PC-3 (cell line): ENCODE results near the gene CKAP5.

Source experiments
- EZH2 ChIP-seq: fragments of 300-600 bp; sonication (generic); IDR thresholded peaks from one replicate; pipeline ENCODE4 v1.6.1; 2017; ENCODE audit warnings: antibody characterized with exemption, mild to moderate bottlenecking, low read length; ENCODE audit not compliant: unreplicated experiment
- EZH2phosphoT487 ChIP-seq: fragments of 300-600 bp; sonication (generic); IDR thresholded peaks from 2 replicates; pipeline ENCODE4 v1.6.1; 2018; ENCODE audit warnings: mild to moderate bottlenecking, antibody characterized with exemption, low read length, borderline replicate concordance
- TF ChIP-seq, protein P1 (sequence below): fragments of 300-600 bp; sonication (generic); conservative IDR thresholded peaks from 2 replicates; pipeline ENCODE4 v1.5.1; 2017; ENCODE audit warnings: antibody characterized with exemption, low read depth, mild to moderate bottlenecking, low read length

DNA sequence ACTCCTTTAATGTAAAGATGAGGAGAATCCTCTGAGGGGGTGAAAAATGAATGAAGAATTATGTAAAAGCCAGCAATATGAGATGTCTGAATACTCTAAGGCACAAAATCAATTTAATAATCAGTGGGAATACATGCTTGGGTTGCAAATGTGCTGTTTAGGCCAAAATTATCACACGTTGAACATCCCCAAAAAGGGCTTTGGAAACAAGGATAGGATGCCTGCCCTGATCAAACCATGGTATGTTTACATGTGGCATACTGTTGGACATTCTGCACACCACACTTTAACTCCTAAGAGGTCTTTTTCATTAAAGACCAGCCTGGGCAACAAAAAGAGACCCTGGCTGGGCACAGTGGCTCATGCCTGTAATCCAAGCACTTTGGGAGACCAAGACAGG, 100.8 kb downstream of the CKAP5 start:
- TF ChIP-seq, protein P1, sequence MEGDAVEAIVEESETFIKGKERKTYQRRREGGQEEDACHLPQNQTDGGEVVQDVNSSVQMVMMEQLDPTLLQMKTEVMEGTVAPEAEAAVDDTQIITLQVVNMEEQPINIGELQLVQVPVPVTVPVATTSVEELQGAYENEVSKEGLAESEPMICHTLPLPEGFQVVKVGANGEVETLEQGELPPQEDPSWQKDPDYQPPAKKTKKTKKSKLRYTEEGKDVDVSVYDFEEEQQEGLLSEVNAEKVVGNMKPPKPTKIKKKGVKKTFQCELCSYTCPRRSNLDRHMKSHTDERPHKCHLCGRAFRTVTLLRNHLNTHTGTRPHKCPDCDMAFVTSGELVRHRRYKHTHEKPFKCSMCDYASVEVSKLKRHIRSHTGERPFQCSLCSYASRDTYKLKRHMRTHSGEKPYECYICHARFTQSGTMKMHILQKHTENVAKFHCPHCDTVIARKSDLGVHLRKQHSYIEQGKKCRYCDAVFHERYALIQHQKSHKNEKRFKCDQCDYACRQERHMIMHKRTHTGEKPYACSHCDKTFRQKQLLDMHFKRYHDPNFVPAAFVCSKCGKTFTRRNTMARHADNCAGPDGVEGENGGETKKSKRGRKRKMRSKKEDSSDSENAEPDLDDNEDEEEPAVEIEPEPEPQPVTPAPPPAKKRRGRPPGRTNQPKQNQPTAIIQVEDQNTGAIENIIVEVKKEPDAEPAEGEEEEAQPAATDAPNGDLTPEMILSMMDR = no peak
- TF ChIP-seq EZH2 (no peak), EZH2phosphoT487 (no peak)
